NCI-H1694 treated with DMSO at 0.1 percent for 48 hours (cell line): ENCODE results near the gene UBE2D1.

ENCODE experiments used
- DNase-seq: peaks from one replicate; lab custom pipeline; 2025; lab: John Stamatoyannopoulos, UW

UBE2D1 gene

GRCh38 chr10:58341422-58341821 is 6.6 kb downstream of the UBE2D1 start:
- DNase-seq = no peak

GRCh38 chr10:58341947-58342346 is 7.1 kb downstream of the UBE2D1 start:
- DNase-seq = no peak

DNA sequence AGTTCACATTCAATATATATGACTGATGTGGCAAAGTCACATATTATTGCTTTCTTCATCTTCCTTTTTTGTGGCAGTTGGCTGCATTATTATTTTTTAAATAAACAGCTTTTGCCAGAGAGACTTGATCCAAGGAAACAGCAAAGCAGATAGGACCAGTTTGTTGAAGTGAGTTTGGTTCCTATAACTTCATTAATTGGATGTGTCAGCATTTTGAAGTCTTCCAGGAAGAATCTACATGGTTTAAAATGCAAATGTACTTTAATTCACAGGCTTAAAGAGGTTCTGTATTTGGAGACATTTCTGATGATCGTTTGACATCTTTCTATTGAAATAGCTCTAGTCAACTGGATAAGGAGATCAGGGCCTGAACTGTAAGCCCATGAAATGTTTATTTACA is 13.2 kb downstream of the UBE2D1 start:
- DNase-seq = no peak

DNA sequence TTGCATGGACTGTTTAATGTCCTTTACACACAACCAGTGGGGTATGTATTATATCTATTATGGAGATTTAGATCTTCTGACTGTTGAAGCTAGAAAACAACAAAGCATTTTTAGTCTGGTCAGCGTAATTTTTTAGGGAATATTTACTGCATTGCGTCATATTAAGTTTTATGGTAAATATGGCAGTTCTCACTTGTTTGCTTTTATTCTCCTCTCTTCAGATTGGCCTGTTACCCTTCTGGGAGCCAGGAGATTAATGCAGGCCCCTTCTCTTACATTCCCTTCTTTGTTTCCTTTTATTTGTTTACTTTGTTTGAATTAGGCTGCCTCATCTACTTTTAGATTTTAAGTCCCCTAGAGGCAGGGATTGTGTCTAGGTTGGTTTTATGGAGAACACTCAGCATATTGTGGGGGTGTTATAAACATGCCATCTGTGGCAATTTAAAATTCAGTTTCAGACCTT is 13.8 kb downstream of the UBE2D1 start:
- no peak for DNase-seq

- no peak for DNase-seq
Measured at GRCh38 chr10:58350023-58350422, 15.2 kb downstream of the UBE2D1 start.

GRCh38 chr10:58350619-58351323 is 16.0 kb downstream of the UBE2D1 start:
- DNase-seq = no peak

GRCh38 chr10:58351616-58352578 is 17.1 kb downstream of the UBE2D1 start:
- DNase-seq = no peak

GRCh38 chr10:58352956-58353610 is 18.3 kb downstream of the UBE2D1 start:
- no peak for DNase-seq

DNA sequence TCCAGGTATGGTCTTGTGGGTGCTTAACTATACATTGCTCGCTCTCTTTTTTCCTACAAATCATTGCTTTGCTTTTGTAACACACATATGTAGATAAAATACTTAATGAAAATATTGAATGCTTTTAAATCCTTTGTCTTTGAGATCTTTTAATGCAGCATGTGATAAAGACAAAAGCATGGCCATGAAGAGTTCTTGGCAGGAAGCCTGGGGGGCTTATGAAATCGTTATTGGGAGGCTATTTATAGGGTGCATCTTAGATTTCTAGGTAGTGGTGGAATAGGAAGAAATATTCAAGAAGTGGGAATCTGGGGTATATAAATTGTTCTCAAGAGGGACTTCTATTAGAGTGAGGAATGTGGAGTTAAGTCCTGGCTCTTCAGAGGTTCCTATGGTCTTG is 21.9 kb downstream of the UBE2D1 start:
- DNase-seq = no peak

DNA sequence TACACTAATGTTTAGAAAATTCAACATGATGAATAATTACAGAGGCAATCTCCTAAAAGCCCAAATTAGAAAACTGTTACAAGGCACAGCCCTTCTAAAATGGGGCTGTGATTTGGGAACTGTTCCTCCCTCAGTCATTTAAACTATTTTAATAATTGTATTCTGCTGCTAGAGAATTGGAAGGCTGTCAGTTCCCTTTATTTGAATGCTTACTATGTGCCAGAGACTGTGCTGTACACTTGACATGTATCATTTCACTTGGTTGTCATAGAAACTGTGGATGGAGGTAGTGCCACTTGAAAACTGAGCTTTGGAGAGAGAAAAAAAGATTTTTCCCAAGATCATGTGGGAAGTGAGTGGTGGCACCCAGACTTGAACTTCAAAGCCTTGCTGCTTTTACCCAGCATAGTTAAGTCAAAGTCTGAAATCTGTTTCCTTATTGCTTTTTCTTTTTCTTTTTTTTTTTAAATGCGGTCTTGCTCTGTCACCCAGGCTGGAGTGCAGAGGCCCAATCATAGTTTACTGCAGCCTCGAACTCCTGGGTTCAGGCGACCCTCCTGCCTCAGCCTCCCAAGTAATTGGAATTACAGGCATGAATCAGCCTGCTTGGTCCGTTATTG is 23.6 kb downstream of the UBE2D1 start:
- no peak for DNase-seq

DNA sequence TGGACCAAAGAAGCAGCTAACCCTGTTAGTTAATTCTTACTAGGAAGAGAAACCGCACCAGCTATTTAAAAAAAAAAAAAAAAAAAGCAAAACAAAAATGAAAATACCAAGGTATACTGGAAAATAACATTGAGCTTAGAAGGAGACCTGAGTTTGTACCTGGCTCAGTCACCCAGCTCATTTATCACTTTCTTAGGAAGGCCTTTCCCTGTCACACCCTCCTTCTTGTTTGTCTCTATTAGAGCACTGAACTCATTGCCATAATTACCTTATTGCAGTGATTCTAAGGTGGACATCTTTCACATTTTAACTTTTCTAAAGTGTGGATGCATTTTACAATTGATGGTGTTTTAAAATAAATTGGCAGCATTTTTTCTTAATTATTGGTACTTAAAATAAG is 24.1 kb downstream of the UBE2D1 start:
- no peak for DNase-seq

GRCh38 chr10:58359541-58359940 is 24.7 kb downstream of the UBE2D1 start:
- no peak for DNase-seq

DNA sequence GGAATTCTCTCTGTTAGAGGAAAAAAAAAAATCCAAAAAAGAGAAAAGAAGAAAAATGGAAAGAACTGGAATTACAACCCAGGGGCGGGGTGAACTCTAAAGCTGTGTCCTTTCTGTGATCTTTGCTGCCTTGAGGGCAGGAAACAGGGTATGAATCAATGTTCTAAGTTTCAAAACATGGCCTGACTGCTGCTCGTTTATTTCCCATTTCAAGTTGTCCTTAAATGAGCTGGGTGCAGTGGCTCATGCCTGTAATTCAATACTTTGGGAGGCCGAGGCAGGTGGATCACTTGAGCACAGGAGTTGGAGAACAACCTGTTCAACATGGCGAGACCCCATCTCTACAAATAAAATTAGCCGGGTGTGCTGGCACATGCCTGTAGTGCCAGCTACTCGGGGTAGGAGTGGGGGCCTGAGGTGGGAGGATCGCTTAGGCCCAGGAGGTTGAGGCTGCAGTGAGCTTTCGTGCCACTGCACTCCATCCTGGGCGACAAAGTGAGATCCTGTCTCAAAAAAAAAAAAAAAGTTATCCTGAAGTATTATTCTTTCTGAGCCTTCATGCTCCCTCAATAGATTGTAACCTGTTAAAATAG is 25.7 kb downstream of the UBE2D1 start:
- DNase-seq = no peak

GRCh38 chr10:58361353-58361752 is 26.5 kb downstream of the UBE2D1 start:
- DNase-seq = no peak

- no peak for DNase-seq
Measured at GRCh38 chr10:58362027-58362789, 27.4 kb downstream of the UBE2D1 start.

- no peak for DNase-seq
Measured at GRCh38 chr10:58367069-58367468, 32.3 kb downstream of the UBE2D1 start.

DNA sequence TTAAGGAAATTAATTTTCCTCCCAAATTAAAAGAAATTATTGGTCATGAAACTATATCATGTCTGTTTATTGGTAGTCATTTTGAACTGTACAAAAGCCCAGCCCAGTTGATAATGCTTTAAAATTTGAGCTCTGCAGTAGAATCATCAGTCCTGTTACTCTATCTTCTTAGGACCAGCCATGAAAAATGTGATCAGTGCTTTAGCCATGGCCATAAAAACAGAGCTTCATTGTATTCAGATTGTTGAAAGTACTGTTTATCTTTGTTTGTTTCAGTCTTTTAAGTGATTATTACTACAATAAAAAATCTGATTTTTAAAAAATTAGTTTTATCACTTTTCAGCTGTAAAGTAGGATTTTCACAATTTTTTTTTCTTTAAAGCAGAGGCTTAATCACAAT is 36.7 kb downstream of the UBE2D1 start:
- DNase-seq = no peak

DNA sequence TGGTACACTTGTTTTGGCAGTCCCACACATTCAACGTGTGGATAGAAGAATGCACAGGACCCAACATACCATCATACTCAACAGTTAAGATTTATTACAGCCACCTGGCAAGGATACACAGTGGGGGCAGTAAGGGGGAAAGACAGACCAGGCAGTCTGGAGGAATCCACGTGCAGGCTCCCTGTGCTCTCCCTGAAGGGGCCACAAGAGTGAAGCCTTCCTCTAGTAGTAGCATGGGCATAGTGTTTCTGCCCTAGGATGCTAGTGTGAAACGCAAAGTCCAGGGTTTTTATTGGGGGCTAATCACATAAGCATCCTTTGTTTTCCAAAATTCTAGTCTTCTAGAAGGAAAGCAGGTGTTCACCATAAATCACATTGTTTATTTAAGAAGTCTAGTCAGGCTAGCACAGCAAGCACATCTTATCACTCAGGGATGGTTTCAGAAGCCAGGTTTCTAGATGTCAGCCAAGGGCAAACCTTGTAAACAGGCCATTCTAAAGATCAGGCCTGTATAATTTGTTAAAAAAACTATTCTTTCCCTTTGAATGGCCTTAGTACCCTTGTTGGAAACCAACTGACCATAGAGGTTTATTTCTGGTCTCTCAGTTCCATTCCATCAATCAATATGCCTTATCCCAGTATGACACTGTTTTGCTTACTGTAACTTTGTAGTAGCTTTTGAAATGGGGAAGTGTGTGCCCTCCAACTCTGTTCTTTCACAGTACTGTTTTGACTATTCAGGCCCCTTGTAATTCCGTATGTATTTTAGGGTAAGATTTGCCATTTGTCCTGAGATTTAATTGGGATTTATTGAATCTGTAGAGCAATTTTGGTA is 38.0 kb downstream of the UBE2D1 start:
- no peak for DNase-seq

GRCh38 chr10:58373442-58373827 is 38.6 kb downstream of the UBE2D1 start:
- no peak for DNase-seq

GRCh38 chr10:58382489-58382995 is 47.7 kb downstream of the UBE2D1 start:
- no peak for DNase-seq
